HG03280 (cell line): Measurements from ENCODE around the gene KCNJ2.

Source experiments
- ATAC-seq: cut with Tn5 transposase; IDR thresholded peaks from one replicate; pipeline ENCODE4 v1.9.1; 2021; ENCODE audit warnings: mild to moderate bottlenecking, moderate library complexity; ENCODE audit not compliant: unreplicated experiment

Gene KCNJ2

GRCh38 chr17:70168977-70169708 lies at the start of gene KCNJ2:
KCNJ2 (plus strand) TSS chr17:70169532; CDS start chr17:70175040, 5,508 bp downstream.
- peak; percentile 100 for ATAC-seq

DNA sequence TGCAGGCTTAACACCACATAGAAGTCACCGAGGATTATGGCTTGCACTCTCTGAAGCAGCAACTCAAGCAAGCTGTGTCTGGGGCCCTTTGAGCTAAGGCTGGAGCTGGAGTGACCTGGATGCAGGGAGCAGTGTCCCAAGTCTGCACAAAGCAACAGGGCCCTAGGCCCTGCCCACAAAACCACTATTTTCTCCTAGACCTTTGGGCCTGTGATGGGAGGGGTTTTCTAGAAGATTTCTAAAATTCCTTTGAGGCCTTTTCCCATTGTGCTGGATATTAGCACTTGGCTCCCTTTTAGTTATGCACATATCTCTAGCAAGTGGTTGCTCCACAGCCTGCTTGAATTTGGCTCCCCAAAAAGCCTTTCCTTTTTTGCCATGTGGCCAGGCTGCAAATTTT lies 49.8 kb upstream of the KCNJ2 start:
- no peak for ATAC-seq

DNA sequence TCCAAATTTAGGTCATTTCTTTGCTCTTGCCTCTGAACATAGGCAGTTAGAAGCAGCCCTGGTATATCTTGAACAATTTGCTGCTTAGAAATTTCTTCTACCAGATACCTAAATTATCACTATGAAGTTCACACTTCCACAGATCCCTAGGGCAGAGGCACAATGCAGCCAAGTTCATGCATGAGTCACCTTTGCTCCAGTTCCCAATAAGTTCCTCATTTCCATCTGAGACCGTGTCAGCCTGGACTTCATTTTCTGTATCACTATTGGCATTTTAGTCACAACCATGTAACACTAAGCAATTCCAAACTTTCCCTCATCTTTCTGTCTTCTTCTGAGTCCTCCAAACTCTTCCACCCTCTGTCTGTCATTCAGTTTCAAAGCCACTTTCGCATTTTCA lies 49.3 kb upstream of the KCNJ2 start:
- no peak for ATAC-seq

GRCh38 chr17:70120425-70120824 lies 48.9 kb upstream of the KCNJ2 start:
- no peak for ATAC-seq

GRCh38 chr17:70121126-70121525 lies 48.2 kb upstream of the KCNJ2 start:
- no peak for ATAC-seq

DNA sequence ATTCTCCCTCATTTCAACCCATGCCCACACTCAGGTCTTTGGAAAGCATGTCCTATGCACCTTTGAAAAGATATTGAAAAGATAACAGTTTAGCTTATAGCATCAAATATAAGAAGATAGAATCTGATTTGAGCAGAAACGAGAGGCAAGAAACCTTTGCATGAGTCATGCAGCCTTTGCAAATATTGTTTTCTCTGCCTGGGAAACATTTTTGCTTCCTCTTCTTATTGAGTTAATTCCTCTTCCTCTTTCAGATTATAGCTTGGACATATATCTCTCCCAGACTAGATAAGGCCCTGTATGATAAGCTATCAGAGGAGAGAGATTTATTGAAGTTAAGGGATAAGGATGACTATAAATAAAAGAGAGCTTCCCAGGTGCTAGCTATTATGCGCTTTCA lies 46.1 kb upstream of the KCNJ2 start:
- no peak for ATAC-seq

DNA sequence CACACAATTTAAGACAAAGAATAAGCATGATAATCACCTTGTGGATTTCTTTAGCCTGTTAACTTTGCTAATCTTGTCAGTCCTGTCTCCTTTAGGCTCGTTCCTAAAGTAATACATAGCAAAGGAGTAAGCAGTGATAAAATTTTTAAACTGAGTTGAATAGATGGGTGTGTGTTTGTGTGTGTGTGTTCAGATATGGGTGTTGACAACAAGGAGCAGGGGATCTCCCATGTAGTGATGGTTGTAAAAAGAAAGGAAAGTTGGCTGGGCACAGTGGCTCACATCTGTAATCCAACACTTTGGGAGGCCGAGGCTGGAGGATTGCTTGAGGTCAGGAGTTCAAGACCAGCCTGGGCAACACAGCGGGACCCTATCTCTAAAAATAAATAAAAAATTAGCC lies 44.6 kb upstream of the KCNJ2 start:
- no peak for ATAC-seq

DNA sequence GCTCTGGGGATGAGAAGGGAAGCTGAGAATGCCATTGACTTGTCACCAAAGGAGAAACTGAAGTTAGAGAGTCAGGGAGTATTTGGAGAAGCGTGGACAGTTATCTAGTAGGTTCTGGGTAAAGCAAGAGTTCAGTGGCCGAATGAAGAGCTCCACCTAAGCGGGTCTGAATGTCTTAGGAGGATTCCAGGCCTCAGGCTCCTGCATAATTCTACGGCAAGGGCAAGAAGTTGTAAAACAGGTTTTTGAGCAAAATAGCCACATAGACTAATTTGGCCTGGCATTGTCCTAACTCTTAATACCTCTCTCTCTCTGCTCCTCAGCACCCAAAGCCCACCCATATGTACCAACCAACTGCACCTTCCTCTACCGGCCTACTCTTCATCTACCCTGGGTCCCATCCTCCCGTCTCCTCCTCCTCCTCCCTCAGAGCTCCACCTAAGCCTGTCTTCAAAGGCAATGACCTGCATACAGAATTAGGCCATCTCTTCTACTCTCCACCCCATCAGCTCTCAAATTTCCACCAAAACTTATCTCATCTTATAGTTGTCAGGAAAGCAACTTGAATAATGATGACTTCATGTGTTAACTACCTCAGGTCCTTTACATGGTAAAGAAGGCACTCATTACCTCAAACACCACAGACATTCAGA lies 42.0 kb upstream of the KCNJ2 start:
- ATAC-seq = no peak

GRCh38 chr17:70128727-70129238 lies 40.5 kb upstream of the KCNJ2 start:
- ATAC-seq = no peak

GRCh38 chr17:70130289-70130688 lies 39.0 kb upstream of the KCNJ2 start:
- ATAC-seq = no peak

DNA sequence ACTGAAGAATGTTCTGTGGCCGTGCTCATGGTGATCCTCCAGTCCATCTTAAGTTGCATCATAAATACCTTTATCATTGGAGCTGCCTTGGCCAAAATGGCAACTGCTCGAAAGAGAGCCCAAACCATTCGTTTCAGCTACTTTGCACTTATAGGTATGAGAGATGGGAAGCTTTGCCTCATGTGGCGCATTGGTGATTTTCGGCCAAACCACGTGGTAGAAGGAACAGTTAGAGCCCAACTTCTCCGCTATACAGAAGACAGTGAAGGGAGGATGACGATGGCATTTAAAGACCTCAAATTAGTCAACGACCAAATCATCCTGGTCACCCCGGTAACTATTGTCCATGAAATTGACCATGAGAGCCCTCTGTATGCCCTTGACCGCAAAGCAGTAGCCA lies 36.8 kb upstream of the KCNJ2 start:
- no peak for ATAC-seq

GRCh38 chr17:70134042-70134441 lies 35.3 kb upstream of the KCNJ2 start:
- ATAC-seq = no peak

DNA sequence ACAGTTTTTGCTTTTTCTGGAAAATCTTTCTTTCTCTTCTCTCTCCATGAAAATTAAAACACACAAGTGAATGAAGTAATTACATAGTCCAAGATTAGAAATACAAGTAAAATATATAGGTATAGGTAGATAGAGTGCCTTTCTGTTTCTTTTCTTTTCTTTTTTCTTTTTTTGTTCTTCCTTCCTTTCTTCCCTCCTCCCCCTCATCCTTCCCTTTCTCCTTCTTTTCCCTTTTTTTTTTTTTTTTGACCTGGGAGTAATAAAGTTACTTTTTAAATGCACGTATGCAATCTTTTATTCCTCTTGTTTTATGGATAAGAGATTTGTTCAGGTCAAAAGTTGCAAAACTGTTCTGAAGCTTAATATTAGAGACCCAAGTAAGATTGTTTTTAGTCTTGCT lies 34.6 kb upstream of the KCNJ2 start:
- ATAC-seq = no peak

GRCh38 chr17:70136131-70136530 lies 33.2 kb upstream of the KCNJ2 start:
- no peak for ATAC-seq

DNA sequence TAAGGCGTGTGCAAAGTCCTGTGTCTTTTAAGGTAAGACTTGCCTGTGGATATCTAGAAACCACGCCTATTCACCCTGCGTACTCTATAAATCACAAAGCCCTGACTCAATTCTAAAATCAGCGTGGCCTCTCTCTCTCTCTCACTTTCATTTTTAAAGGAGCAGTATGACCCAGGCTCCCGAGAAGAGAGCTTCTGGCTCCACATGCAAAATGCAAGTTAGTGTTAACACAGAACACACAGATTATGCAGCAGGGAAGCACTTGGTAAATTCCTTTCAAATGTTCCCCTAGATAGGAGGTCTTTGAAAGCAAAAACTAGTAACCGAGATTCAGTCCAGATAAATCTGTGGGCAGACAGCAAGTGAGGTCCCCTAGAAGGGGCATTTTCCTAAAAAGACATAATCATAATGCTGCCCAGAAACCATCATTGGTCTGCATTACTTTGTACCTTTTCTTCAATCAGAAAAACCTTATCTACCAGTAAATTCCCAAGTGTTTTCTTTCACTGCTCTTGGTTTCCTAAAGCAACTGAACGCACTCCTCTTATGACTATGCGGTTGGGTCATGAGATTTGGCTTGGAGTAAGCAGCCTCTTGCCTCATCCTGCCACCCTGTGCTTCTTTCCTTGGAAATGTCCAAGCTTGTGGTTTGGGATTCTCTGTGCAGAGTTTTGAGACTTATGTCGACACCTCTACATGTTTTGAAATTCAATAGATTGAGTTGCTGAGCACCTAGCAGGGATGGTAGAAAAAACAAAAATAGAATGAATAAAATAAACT lies 31.7 kb upstream of the KCNJ2 start:
- ATAC-seq = peak; percentile 99

DNA sequence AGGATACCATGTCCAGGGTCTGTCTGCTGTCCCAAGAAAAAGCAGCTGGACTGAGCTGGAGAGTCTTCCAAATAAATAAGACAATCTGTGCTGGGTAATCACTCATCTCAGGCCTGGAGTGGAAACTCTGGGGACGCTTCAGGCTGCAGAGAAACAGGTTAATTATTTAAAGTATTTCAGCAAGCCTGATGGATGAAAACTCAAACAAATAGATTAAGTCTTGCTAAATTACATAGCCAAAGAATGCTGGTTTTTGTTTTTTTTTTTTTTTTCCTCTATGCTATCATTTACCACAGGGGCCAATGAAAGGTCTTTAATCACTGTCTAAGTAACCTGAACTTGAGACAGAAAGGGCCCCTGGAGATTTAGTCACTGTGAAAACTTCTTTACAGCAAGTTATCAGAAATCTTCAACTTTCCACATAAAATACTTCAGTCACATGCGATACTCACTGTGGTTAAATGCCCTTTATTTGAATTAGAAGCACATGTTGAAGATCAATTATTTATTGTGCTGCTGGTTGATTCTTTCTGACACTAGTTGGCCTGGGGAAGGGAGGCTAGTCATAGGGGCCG lies 31.0 kb upstream of the KCNJ2 start:
- ATAC-seq = no peak

GRCh38 chr17:70139449-70139993 lies 29.8 kb upstream of the KCNJ2 start:
- ATAC-seq = no peak

- no peak for ATAC-seq
These were observed 25.0 kb upstream of the KCNJ2 start for GRCh38 chr17:70144260-70144846.

DNA sequence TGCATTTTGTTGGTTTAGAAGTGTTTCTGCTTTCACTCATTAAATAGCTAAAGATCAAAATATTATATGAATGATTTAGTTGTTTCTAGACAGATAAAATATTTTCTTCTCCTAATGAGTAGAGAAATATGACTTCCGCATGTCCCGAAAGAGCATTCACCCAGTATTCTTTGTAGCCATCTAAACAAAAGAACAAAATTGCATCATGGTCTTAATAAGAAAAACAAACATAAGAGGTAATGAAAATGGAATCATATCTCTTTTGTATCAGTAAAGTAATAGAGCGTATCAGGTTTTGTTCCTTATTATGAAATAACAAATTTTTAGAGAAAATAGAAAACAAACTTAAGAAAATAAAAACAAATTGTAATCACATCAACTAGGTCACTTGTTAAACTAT lies 16.1 kb upstream of the KCNJ2 start:
- ATAC-seq = no peak

DNA sequence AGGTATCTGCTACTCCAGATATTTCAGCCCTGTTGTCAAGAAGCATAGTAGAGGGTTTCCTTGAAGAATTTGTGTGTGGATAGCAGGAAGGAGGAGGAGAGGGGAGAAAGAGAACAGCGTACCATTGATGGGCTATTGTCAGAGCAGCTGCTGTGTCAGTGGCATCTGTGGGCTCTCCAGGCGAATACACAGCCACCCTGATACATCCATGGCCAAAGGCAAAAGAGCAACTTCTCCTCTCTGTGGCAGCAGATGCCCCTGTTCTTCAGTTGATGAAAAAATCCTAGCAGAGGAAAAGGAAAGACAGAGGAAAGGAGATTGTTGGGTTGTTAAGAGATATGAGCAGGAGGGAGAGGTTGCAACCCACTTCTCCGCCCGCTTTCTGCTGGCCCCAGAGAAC lies 12.2 kb upstream of the KCNJ2 start:
- ATAC-seq = no peak

DNA sequence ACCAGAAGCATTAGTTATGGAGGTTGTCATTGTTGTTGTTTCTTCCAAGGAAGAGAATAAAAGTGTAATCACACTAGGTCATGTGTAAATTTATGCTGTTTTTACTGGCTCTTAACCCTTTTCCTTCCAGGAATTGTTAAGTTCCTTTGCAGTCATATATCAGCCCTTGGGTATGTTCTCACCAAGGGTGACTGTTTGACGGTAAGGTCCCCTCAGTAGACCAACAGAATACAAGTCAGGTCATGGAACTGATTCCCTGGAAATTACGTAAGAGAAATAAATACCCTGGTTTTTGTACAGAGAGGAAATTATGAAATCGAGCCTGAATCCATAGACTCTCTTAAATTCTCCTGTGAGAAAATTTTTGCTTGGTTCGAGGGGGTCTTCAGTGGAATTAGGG lies 11.2 kb upstream of the KCNJ2 start:
- no peak for ATAC-seq
